Neuron (in vitro differentiated cells): ENCODE results near the gene FSTL4.

Experiments
- H2AFZ ChIP-seq: one replicate; pipeline ENCODE4 v1.6.1; 2013; ENCODE audit warnings: low read depth, mild to moderate bottlenecking, inconsistent platforms, low read length, moderate library complexity
- H3K27me3 ChIP-seq: one replicate; pipeline ENCODE4 v1.6.1; 2013; ENCODE audit warnings: low read length; ENCODE audit not compliant: insufficient read depth
- H3K36me3 ChIP-seq: one replicate; pipeline ENCODE4 v1.6.1; 2013; ENCODE audit warnings: low read length; ENCODE audit not compliant: insufficient read depth
- H3K4me1 ChIP-seq: one replicate; pipeline ENCODE4 v1.6.1; 2013; ENCODE audit warnings: low read length; ENCODE audit not compliant: insufficient read depth
- H3K4me3 ChIP-seq: 2 replicates; pipeline ENCODE4 v1.5.1; 2013; ENCODE audit warnings: mild to moderate bottlenecking, low read length, moderate library complexity
- H3K9me3 ChIP-seq: one replicate; pipeline ENCODE4 v1.6.1; 2013; ENCODE audit warnings: low read length

FSTL4 gene

DNA sequence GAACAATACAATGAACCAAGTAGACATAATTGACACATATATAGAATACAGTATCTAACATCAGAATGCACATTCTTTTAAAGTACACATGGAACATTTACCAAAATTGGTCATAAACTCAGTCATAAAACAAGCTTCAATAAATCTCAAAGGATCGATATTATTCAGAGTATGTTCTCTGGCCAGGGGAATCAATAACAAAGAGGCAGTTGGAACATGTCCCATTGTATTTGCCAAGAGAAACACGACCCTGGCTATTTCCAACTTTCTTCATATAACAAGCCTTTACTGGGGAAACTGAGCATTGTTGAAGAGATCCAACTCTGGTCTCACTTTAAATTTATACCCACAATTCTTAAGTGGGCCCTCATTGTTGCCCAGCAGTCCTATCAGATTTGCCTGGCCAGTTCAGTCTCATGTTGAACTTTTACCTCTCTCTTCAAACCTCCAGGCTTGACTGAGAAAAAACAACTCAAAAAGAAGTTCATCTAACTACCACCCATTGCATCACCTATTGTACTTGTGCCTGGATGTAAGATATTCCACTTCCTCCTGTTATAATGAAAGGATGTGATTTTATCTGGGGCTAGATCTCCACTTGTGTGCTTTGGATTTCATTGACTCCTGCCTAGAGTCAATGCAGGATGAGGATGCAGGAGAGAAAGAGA is 398.1 kb downstream of the FSTL4 start:
- Histone ChIP-seq H3K4me1 (no peaks in the 10 kb centered on the region), H3K4me3 (no peak overlapping the region), H2AFZ (no peak overlapping the region), H3K27me3 (peaks cover 5% of the 10 kb centered on the region), H3K9me3 (no peaks in the 10 kb centered on the region), H3K36me3 (no peaks in the 10 kb centered on the region)

DNA sequence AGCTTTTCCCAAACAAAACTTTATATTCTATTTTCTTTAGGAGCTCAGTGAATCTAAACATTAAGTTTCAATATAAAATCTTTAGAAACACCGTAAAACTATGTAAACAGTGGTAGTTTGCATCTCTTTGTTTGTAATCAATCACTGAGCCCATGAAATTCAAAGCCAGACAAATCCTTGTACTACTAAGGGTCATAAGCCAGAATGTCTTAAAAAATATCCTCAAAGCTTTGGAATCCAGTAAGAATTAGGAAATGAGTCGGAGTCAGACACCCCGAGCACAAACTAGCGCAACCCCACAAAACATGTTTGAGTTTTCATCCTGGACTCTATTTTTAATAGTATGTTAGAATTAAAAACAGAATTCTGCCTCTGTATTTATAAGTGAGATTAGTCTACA is 406.7 kb downstream of the FSTL4 start:
- Histone ChIP-seq H3K27me3 (peaks cover 2% of the 10 kb centered on the region), H3K9me3 (no peaks in the 10 kb centered on the region), H3K36me3 (no peaks in the 10 kb centered on the region), H3K4me1 (no peaks in the 10 kb centered on the region), H3K4me3 (no peak overlapping the region), H2AFZ (no peak overlapping the region)

DNA sequence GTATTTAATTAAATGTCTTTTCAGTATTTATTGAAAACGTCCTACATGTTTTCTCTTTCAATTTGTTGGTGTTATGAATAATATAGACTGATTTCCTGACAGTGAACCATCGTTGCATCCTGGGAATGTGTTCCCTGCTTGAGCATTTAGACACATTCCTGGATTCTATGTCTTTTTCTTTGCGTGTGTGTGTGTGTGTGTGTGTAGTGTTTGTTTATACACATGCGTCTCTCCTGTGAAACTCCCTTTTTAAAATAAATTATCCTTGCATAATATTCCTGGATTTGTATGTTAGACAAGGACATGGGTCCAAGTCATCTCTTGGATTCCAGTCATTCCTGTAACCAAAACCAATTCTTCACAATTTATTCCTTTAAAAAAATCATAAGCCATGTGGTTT is 407.1 kb downstream of the FSTL4 start:
- H3K4me3 ChIP-seq: no peak overlapping the region
- H2AFZ ChIP-seq: no peak overlapping the region
- H3K4me1 ChIP-seq: no peaks in the 10 kb centered on the region
- no peaks in the 10 kb centered on the region for H3K9me3 ChIP-seq
- peaks cover 2% of the 10 kb centered on the region for H3K27me3 ChIP-seq
- no peaks in the 10 kb centered on the region for H3K36me3 ChIP-seq

DNA sequence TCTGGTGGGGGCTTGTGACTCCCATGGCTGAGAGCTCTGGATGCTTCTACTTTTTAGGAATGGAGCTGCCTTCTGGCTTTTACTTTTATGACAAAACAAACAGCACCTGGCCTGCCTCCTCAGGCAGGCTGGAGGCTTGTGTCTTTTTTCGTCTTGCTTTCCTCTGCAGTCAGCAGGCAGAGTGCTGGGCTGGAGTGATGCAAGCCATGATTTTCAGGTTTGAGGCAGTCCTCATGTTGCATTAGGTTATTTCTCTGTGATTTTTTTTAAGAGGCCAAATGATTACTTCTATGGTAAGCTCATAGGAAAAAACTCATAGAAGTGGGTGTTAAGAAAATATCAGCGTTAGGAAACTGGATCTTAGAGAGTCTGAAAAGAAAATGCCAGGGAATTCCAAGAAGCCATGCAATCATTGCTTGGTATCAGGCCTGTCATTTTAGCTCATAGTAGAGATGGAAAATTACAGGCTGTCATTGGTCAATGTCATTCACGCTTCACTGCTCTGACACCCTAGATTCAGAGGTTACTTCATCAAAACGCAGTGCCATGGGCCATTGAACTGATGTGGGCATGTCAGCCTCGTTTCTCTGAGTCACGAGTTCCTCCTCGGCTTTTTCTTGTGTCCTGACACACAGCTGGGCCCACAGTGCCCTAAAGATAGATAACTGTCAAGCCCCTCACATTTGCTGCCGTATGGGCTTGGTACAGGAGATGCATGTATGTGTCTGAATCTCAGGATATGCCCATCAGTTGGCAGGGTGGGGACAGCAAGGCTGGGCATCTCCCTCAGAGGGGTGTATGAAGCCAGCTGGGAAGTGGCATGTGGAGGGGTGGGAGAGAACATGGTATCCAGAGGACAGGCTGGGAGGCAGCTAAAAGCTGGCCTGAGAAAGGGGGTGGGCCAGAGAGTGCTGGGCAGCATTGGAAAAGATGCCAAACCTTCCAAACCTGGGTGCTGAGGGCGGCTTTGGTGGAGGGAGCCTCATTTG is 408.7 kb downstream of the FSTL4 start:
- H3K4me3 ChIP-seq: no peak overlapping the region

DNA sequence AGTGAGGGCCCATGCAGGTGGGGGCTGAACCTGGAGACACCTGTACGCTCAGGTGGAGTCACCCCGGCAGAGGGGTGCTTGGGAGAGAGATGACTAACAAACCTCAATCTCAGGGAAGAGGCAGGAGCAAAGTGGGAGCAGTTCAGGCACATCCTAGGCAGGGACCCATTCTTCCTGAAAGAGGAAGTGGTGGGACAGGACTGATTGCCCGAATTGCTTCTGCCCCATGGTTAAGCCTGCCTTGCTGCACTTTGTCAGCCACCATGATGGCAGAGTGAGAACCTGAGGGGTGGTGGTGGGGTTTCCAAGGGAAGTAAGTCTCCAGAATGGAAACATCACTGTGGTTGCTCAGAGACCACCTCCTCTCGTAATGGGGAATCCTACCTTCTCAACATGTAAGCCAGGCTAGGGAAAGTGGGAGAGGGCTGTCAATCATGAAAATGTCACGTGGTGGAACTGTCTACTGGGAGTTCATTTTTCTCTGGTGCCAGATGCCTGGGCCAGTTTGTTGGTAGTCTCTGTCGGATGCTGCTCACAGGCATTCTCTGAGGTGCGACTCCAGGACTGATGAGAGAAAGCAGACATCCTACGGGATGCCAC is 410.2 kb downstream of the FSTL4 start:
- Histone ChIP-seq H2AFZ (no peak overlapping the region), H3K4me3 (no peak overlapping the region)

More for the DNA sequence above, 408.7 kb downstream of the FSTL4 start:
- H3K36me3 ChIP-seq: no peaks in the 10 kb centered on the region
- peaks cover 6% of the 10 kb centered on the region for H3K27me3 ChIP-seq
- no peaks in the 10 kb centered on the region for H3K4me1 ChIP-seq
- no peaks in the 10 kb centered on the region for H3K9me3 ChIP-seq
- H2AFZ ChIP-seq: no peak overlapping the region

DNA sequence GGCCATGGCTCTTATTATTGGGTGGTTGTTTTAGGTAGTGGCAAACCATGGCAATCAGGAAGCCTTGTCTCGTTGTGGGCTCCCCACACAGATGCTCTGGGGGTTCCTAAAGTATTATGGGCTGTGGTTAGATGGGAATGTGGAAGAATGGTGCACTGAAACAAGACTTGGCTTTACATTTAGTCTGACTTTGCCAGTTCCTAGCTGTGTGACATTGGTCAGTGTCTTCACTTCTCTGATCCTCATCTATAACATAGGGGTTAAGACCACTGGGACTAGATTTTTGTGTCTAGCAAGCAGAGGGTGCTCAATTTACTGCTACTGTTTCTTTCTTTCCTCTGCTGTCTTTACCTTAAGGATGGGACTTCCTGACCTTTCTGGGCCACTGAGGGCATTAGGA is 411.0 kb downstream of the FSTL4 start:
- H3K27me3 ChIP-seq: peaks cover 6% of the 10 kb centered on the region
- no peaks in the 10 kb centered on the region for H3K36me3 ChIP-seq
- no peak overlapping the region for H2AFZ ChIP-seq
- no peaks in the 10 kb centered on the region for H3K4me1 ChIP-seq
- no peaks in the 10 kb centered on the region for H3K9me3 ChIP-seq
- H3K4me3 ChIP-seq: no peak overlapping the region

More for the DNA sequence above, 410.2 kb downstream of the FSTL4 start:
- peaks cover 6% of the 10 kb centered on the region for H3K27me3 ChIP-seq
- H3K36me3 ChIP-seq: no peaks in the 10 kb centered on the region
- H3K9me3 ChIP-seq: no peaks in the 10 kb centered on the region
- H3K4me1 ChIP-seq: no peaks in the 10 kb centered on the region

DNA sequence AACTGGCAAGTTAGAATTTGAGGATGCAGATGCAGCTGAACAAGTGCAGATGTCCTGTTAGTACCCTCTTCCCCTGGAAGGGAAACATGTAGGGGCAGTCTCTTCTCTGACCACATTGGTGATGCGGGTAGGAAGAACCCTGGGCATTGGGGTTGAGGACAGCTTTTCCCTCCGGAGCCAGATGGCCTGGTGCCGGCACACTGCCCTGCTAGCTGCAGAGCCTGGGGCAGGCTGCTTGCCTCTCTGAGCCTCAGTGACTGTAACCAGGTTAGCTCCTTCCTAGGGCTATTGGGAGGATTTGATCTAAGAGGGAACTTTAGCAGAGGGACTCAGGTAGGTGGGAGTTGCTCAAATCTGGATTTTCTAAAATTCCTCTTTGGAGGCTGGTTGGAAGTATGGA is 412.1 kb downstream of the FSTL4 start:
- H3K36me3 ChIP-seq: no peaks in the 10 kb centered on the region
- peaks cover 6% of the 10 kb centered on the region for H3K27me3 ChIP-seq
- H3K9me3 ChIP-seq: no peaks in the 10 kb centered on the region
- H3K4me3 ChIP-seq: no peak overlapping the region
- no peak overlapping the region for H2AFZ ChIP-seq
- H3K4me1 ChIP-seq: no peaks in the 10 kb centered on the region

DNA sequence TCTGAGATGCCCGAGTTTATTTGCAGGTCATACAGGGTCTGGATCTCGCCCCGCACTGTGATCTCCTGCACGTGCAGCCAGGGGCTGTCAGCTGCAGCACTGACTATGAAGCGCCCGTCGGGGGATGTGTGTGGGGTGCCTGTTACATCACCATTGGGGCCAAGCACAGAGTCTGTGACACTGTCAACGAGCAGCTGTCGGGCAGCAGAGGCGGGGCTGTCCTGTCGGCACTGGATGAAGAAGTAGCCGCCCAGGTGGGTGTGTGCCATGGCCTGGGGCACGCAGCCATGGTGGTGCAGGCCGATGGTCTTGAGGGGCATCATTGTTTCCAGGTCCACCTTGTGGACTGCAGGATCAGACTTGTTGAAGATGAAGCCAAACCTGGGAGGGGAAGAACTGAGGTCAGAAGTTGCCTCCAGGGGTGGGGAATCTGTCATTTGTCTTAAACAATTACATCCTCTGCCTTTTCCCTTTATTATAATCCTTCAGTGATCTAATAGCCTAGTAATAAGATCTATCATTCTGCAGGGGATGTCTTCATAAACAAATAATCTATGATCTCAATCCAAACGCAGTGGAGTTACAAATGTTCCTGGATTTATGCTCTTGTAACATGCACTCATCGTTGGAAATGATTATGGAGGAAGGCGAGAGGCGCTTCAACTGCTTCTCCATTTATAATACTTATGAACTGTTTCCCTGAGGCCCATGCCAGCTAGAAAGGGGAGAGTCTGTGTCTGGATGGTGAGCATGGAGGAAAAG is 412.7 kb downstream of the FSTL4 start:
- no peaks in the 10 kb centered on the region for H3K4me1 ChIP-seq
- H3K4me3 ChIP-seq: no peak overlapping the region
- no peaks in the 10 kb centered on the region for H3K9me3 ChIP-seq
- no peak overlapping the region for H2AFZ ChIP-seq
- H3K36me3 ChIP-seq: no peaks in the 10 kb centered on the region
- H3K27me3 ChIP-seq: peaks cover 4% of the 10 kb centered on the region

DNA sequence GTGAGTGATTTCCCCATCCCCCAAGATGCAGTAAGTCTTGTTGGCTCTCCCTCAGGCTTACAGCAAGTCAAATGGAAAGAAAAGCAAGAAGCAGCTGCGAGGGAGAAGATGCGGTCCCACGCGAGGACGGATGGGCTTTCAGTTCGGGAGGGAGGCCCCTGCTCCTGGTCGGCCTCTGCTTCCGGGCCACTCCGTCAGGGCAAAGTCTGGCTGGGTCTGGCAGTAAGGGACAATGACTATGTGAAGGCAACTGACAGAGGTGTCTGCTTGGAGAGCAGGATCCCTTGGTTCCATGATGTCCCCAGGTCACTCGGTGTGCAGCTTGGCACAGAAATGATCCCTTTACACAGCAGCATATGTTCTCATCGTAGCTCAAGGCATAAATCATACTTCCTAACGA is 413.8 kb downstream of the FSTL4 start:
- H3K4me1 ChIP-seq: no peaks in the 10 kb centered on the region
- no peak overlapping the region for H2AFZ ChIP-seq
- no peaks in the 10 kb centered on the region for H3K36me3 ChIP-seq
- H3K4me3 ChIP-seq: no peak overlapping the region
- H3K9me3 ChIP-seq: no peaks in the 10 kb centered on the region
- peaks cover 4% of the 10 kb centered on the region for H3K27me3 ChIP-seq

DNA sequence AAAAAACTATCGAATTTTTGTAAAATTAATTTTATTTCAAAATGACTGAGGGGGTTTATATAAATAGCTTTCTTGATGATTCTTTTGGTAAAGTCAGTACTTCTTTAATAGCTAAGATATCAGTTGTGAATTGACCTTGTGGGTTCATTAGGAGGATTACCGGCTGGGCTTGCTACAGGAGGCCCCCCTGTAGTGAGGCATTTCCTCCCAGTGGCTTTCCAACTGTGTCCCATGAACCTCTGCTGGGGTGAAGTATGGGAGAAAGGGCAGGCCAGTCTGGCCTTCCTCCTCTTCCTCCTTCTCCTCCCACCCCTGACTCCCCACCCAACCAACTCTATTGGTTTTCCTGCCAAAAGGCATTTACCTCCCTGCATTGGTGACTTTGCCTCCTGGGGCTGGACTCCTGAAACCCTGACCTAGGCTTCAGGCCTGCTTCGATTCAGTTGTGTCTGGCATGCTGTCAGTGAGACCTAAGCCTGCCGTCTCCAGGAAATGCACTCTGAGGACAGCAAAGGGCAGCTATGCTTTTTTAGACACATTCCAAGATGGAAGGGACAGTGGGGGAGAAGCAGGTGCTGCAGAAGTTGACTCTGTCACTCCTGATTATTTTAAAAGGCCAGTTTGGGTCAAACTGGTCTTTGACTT is 415.8 kb downstream of the FSTL4 start:
- H2AFZ ChIP-seq: no peak overlapping the region
- no peaks in the 10 kb centered on the region for H3K9me3 ChIP-seq
- H3K36me3 ChIP-seq: no peaks in the 10 kb centered on the region
- peaks cover 4% of the 10 kb centered on the region for H3K27me3 ChIP-seq
- H3K4me1 ChIP-seq: no peaks in the 10 kb centered on the region
- no peak overlapping the region for H3K4me3 ChIP-seq

DNA sequence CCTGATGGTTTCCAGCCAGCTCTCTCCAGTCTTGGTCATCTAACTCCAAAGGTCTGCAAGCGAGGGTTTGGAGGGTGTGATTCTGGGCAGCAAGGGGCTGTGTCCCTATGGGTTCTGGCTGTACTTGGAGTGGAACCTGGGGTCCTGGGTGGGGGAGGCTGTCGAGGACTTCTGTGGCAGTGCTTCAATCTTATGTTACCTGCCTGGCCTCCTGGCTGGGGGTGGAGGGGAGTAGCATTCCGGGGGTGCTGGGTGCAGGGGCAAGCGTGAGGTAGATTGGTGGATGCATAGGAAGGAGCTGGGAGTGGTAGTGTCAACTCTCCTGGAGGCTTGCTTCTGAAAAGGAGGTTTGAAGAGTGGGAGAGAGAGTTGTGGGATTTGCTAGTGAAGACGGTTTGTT is 417.1 kb downstream of the FSTL4 start:
- Histone ChIP-seq H2AFZ (no peak overlapping the region), H3K4me3 (no peak overlapping the region), H3K9me3 (no peaks in the 10 kb centered on the region), H3K4me1 (no peaks in the 10 kb centered on the region), H3K27me3 (peaks cover 4% of the 10 kb centered on the region), H3K36me3 (no peaks in the 10 kb centered on the region)

DNA sequence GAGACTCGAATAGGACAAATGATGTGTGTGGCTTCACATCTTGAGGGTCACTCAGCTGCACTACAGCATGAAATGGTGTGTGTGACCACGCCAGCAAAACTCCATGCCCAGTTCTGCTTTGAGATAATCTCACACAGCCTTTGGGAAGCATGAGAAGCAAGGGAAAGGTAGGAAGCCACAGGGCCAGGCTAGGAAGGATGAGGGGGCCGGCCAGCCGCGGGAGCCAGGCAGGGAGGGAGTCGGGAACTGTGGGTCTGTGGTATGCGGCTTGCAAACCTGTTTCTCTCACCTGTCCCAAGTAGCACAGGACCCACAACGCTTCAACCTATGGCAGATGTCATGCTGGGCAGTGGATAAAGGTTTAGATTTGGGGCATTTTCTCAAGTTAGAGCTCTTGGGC is 418.5 kb downstream of the FSTL4 start:
- H3K4me3 ChIP-seq: no peak overlapping the region
- no peaks in the 10 kb centered on the region for H3K36me3 ChIP-seq
- no peaks in the 10 kb centered on the region for H3K27me3 ChIP-seq
- no peak overlapping the region for H2AFZ ChIP-seq
- H3K9me3 ChIP-seq: no peaks in the 10 kb centered on the region
- no peaks in the 10 kb centered on the region for H3K4me1 ChIP-seq
